GM06990 (cell line): ENCODE measurements around the gene WNT11.

Experiments
- DNase-seq: peaks from one replicate; pipeline ENCODE4 v3.0.0-alpha.2; 2011; ENCODE audit not compliant: insufficient read length; ENCODE audit errors: extremely low read depth
- H3K27me3 ChIP-seq: replicated peaks from 2 replicates; pipeline ENCODE4 v1.6.0; 2011; ENCODE audit warnings: low read length; ENCODE audit not compliant: control insufficient read depth, insufficient read depth
- H3K36me3 ChIP-seq: 2 replicates; pipeline ENCODE4 v1.5.1; 2011; ENCODE audit warnings: low read length; ENCODE audit not compliant: control insufficient read depth, insufficient read depth
- H3K4me3 ChIP-seq: replicated peaks from 2 replicates; pipeline ENCODE4 v1.5.1; 2011; ENCODE audit warnings: low read depth, mild to moderate bottlenecking, control low read depth, low read length
- TF ChIP-seq, protein P1 (sequence below): IDR thresholded peaks from 2 replicates; pipeline ENCODE4 v1.5.1; 2011; ENCODE audit warnings: low read length, control low read depth, mild to moderate bottlenecking, inconsistent platforms; ENCODE audit not compliant: insufficient read depth, poor library complexity, severe bottlenecking

WNT11 gene

DNA sequence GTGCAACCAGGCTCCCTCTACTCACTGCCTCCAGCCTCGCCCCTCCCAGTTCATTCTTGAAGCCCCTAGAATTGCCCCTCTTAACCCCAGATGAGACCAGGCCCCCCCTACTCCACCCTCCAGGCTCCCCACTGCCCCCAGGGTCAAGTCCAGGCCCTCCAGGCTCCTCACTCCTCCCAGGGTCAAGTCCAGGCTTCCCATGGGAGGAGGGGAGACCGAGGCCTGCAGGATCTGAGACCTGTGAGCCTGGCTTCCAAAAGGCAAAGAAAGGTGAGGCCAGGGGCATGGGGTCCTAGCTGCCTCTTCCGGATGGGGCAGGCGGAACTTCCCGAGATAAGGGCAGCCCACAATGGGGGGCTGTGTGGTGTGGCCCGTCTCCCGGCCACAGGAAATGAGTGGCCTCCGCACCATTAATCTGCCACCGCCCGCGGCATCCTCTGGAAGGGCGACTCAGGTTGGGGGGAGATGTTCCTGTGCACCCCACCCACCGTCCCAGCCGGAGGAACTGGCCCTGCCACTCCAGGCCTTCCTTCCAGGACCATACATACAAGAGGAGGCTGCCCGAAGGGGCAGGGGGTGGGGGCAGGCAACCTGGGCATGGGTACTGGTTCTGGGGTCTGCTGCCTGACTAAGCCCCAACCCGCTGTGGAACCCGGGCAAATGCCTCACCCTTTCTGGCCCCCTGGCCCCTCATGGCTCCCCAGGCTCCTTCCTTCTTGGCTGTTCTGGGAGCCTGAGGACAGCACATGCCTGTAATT, 35.1 kb upstream of the WNT11 start:
- TF ChIP-seq, protein P1, sequence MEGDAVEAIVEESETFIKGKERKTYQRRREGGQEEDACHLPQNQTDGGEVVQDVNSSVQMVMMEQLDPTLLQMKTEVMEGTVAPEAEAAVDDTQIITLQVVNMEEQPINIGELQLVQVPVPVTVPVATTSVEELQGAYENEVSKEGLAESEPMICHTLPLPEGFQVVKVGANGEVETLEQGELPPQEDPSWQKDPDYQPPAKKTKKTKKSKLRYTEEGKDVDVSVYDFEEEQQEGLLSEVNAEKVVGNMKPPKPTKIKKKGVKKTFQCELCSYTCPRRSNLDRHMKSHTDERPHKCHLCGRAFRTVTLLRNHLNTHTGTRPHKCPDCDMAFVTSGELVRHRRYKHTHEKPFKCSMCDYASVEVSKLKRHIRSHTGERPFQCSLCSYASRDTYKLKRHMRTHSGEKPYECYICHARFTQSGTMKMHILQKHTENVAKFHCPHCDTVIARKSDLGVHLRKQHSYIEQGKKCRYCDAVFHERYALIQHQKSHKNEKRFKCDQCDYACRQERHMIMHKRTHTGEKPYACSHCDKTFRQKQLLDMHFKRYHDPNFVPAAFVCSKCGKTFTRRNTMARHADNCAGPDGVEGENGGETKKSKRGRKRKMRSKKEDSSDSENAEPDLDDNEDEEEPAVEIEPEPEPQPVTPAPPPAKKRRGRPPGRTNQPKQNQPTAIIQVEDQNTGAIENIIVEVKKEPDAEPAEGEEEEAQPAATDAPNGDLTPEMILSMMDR: no peak
- H3K27me3 ChIP-seq: no peaks in the 10 kb centered on the region; the same call in none of the 2 replicates
- no peak overlapping the region for H3K4me3 ChIP-seq

DNA sequence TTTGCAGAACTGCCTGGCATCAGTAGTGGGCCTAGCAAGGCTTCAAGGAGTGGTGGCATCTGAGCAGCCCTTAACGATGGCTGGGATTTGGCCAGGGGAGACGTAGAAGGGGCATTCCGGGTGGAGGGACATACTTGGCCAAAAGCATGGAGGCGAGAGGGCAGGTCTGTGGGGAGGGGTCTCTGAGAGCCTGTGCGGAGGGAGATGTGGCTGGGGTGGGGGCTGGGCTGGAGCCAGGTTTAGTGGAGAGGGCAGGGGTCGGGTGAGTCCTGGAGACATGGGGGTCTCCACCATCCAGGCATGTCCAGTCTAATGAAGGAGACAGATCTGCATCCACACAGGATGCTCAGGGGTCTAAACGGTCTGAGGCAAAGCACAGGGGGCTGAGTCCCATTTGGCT, 34.4 kb upstream of the WNT11 start:
- Histone ChIP-seq H3K4me3 (no peak overlapping the region), H3K27me3 (no peaks in the 10 kb centered on the region; the same call in none of the 2 replicates), H3K36me3 (no peaks in the 10 kb centered on the region)
- TF ChIP-seq, protein P1: no peak
- no peak for DNase-seq

More for the DNA sequence above, 35.1 kb upstream of the WNT11 start:
- no peaks in the 10 kb centered on the region for H3K36me3 ChIP-seq
- DNase-seq: no peak

- no peak overlapping the region for H3K4me3 ChIP-seq
- DNase-seq: no peak
- TF ChIP-seq, protein P1: no peak
- no peaks in the 10 kb centered on the region for H3K36me3 ChIP-seq
- H3K27me3 ChIP-seq: no peaks in the 10 kb centered on the region; the same call in none of the 2 replicates
These were observed 33.8 kb upstream of the WNT11 start for GRCh38 chr11:76240161-76240540.

GRCh38 chr11:76239483-76240160, 33.3 kb upstream of the WNT11 start:
- no peak overlapping the region for H3K4me3 ChIP-seq
- DNase-seq: no peak
- H3K27me3 ChIP-seq: no peaks in the 10 kb centered on the region; the same call in none of the 2 replicates
- H3K36me3 ChIP-seq: no peaks in the 10 kb centered on the region
- TF ChIP-seq, protein P1: no peak

DNA sequence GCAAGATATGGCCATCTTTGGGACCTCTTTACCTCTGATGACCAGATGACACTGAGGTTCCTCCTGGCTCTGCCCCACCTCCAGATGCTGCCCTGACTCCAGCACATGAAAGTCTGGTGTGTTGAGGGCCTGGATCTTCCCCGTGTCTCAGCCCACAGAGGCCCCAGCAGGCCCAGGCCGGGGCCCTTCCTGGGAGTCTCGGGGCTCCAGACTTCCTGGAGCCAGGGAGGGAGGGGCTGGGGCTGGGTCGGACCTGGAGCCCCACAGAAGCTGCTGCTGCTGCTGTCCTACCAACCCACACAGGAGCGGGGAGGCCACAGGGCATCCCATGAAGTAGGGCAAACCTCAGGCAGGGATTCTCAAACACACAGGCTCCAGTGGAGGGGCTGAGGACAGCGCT, 32.2 kb upstream of the WNT11 start:
- H3K36me3 ChIP-seq: no peaks in the 10 kb centered on the region
- TF ChIP-seq, protein P1: no peak
- H3K27me3 ChIP-seq: no peaks in the 10 kb centered on the region; the same call in 1 of the 2 replicates
- H3K4me3 ChIP-seq: no peak overlapping the region
- DNase-seq: no peak
